ENCODE data around the gene TSPAN15. TPM values are rescaled to one million over a fixed set of nuclear protein-coding genes. Genes with fewer than 3 reads are reported as not detected.
A peak's percentile ranks its signal among the peaks of the same experiment; 100 is the strongest.
"Not testable (repeated sequence)": the region's sequence is repeated elsewhere in the genome, so short reads cannot be mapped to it uniquely, and the experiment has no call there.

The TSPAN15 gene
- total RNA-seq, 2 donors from 2014 or later: 44.6 to 45.6 TPM

- intact Hi-C loops (cut with DNase I): no loop called here
- DNase-seq (ENCODE audit: low spot score): peak; percentile 11
Observed at GRCh38 chr10:69437321-69438259, 13.7 kb upstream of the TSPAN15 start.

- DNase-seq (ENCODE audit: low spot score): no peak
- intact Hi-C loops (cut with DNase I): no loop called here
Observed at GRCh38 chr10:69438536-69439349, 12.5 kb upstream of the TSPAN15 start.

- no peak for DNase-seq (ENCODE audit: low spot score)
- intact Hi-C loops (cut with DNase I): no loop called here
Observed at GRCh38 chr10:69439350-69439739, 11.9 kb upstream of the TSPAN15 start.

- intact Hi-C loops (cut with DNase I): no loop called here
- no peak for DNase-seq (ENCODE audit: low spot score)
Observed at GRCh38 chr10:69439813-69440506, 11.3 kb upstream of the TSPAN15 start.

GRCh38 chr10:69443354-69443753, 7.9 kb upstream of the TSPAN15 start:
- intact Hi-C loops (cut with DNase I): no loop called here
- peak; percentile 1 for DNase-seq (ENCODE audit: low spot score)

GRCh38 chr10:69445041-69445440, 6.2 kb upstream of the TSPAN15 start:
- DNase-seq (ENCODE audit: low spot score): peak; percentile 7
- intact Hi-C loops (cut with DNase I): loop anchor here in 1 of 2 donors (5.0 kb wide), 1 partner anchor 57 kb away; no protein-coding TSS in a partner anchor

- DNase-seq (ENCODE audit: low spot score): peak; percentile 18
- intact Hi-C loops (cut with DNase I): loop anchor here in 1 of 2 donors (5.0 kb wide), 1 partner anchor 56 kb away; no protein-coding TSS in a partner anchor
Observed at GRCh38 chr10:69446229-69446628, 5.0 kb upstream of the TSPAN15 start.

GRCh38 chr10:69446650-69447151, 4.6 kb upstream of the TSPAN15 start:
- DNase-seq (ENCODE audit: low spot score): no peak
- intact Hi-C loops (cut with DNase I): loop anchor here in 1 of 2 donors (5.0 kb wide), 1 partner anchor 56 kb away; no protein-coding TSS in a partner anchor

GRCh38 chr10:69449841-69450240, 1.4 kb upstream of the TSPAN15 start:
- DNase-seq (ENCODE audit: low spot score): no peak
- intact Hi-C loops (cut with DNase I): loop anchor here in 1 of 2 donors (5.0 kb wide), 2 partner anchors 37 to 52 kb away; no protein-coding TSS in a partner anchor

- intact Hi-C loops (cut with DNase I): loop anchor here in 1 of 2 donors (5.0 kb wide), 1 partner anchor 37 kb away; no protein-coding TSS in a partner anchor
- DNase-seq (ENCODE audit: low spot score): not testable (repeated sequence)
Observed at GRCh38 chr10:69450395-69450794, 870 bp upstream of the TSPAN15 start.

- intact Hi-C loops (cut with DNase I): loop anchor here in 1 of 2 donors (5.0 kb wide), 1 partner anchor 35 kb away; no protein-coding TSS in a partner anchor
- DNase-seq (ENCODE audit: low spot score): no peak
Observed at GRCh38 chr10:69451784-69452251, 553 bp downstream of the TSPAN15 start.

- intact Hi-C loops (cut with DNase I): loop anchor here in 1 of 2 donors (5.0 kb wide), 1 partner anchor 34 kb away; no protein-coding TSS in a partner anchor
- DNase-seq (ENCODE audit: low spot score): no peak
Observed at GRCh38 chr10:69452676-69453415, 1.6 kb downstream of the TSPAN15 start.

- DNase-seq (ENCODE audit: low spot score): no peak
- intact Hi-C loops (cut with DNase I): loop anchor here in 1 of 2 donors (5.0 kb wide), 1 partner anchor 34 kb away; no protein-coding TSS in a partner anchor
Observed at GRCh38 chr10:69453795-69454194, 2.5 kb downstream of the TSPAN15 start.

GRCh38 chr10:69455006-69455763, 3.9 kb downstream of the TSPAN15 start:
- DNase-seq (ENCODE audit: low spot score): no peak
- intact Hi-C loops (cut with DNase I): no loop called here

GRCh38 chr10:69456880-69457693, 5.8 kb downstream of the TSPAN15 start:
- DNase-seq (ENCODE audit: low spot score): no peak
- intact Hi-C loops (cut with DNase I): loop anchor here in 1 of 2 donors (2.0 kb wide), 1 partner anchor 18 kb away; no protein-coding TSS in a partner anchor

- intact Hi-C loops (cut with DNase I): loop anchor here in 1 of 2 donors (2.0 kb wide), 1 partner anchor 17 kb away; no protein-coding TSS in a partner anchor
- DNase-seq (ENCODE audit: low spot score): no peak
Observed at GRCh38 chr10:69457771-69458237, 6.5 kb downstream of the TSPAN15 start.
